Measurements from ENCODE around the gene GNMT.

- TF ChIP-seq CTCF (IDR thresholded peaks at IDR 0.05; ENCODE audit: low read length): no peak
- no peak for TF ChIP-seq EZH2 (IDR thresholded peaks at IDR 0.05; ENCODE audit: borderline replicate concordance, low read length)
Observed at GRCh38 chr6:42971746-42972327, 11.3 kb downstream of the GNMT start.
